CD14-positive monocyte (primary cell): ENCODE data around the gene SIK2. TPM values are rescaled to one million over a fixed set of nuclear protein-coding genes. Genes with fewer than 3 reads are reported as not detected.

Source experiments
- DNase-seq, 3 donors: peaks; one replicate each; pipeline ENCODE4 v3.0.0-alpha.2; 2011 to 2022
- H2AFZ ChIP-seq: 2 replicates; pipeline ENCODE4 v1.6.0; 2012; ENCODE audit warnings: mild to moderate bottlenecking, low read depth, low read length, inconsistent platforms; ENCODE audit not compliant: insufficient read depth, poor library complexity, severe bottlenecking
- H3K27ac ChIP-seq, 2 donors: 1 replicate in 1 of 2; 2 replicates in 1 of 2; pipeline ENCODE4 v1.5.1; 2012 to 2013; ENCODE audit warnings: low read length in 2 of 2, control low read depth in 1 of 2, inconsistent platforms in 1 of 2, low read depth in 1 of 2, mild to moderate bottlenecking in 1 of 2
- H3K27me3 ChIP-seq, 2 donors: one replicate each; pipeline versions ENCODE4 v1.6.0 to v1.6.1; 2011 to 2013; ENCODE audit warnings: low read length in 2 of 2; ENCODE audit not compliant: control insufficient read depth in 2 of 2, insufficient read depth in 2 of 2
- H3K36me3 ChIP-seq, 2 donors: replicated peaks in 1 of 2; 1 replicate in 1 of 2; 2 replicates in 1 of 2; pipeline versions ENCODE4 v1.5.1 to v1.6.1; 2012 to 2013; ENCODE audit warnings: low read length in 2 of 2, control low read depth in 1 of 2, inconsistent platforms in 1 of 2, mild to moderate bottlenecking in 1 of 2; ENCODE audit not compliant: insufficient read depth in 2 of 2, control insufficient read depth in 1 of 2
- H3K4me1 ChIP-seq, 2 donors: 1 replicate in 1 of 2; 2 replicates in 1 of 2; pipeline versions ENCODE4 v1.5.1 to v1.6.1; 2012 to 2013; ENCODE audit warnings: low read length in 2 of 2, control low read depth in 1 of 2, inconsistent platforms in 1 of 2, mild to moderate bottlenecking in 1 of 2, moderate library complexity in 1 of 2; ENCODE audit not compliant: insufficient read depth in 2 of 2, control insufficient read depth in 1 of 2
- H3K4me2 ChIP-seq: replicated peaks from 2 replicates; pipeline ENCODE3; 2012; ENCODE audit warnings: low read length, moderate library complexity, mild to moderate bottlenecking; ENCODE audit not compliant: poor library complexity, severe bottlenecking; ENCODE audit errors: extremely low read depth
- H3K4me3 ChIP-seq, 3 experiments: fragments of 200-600 bp in 1 of 3; sonication (generic) in 1 of 3; replicated peaks in 1 of 3; 1 replicate in 2 of 3; 2 replicates in 1 of 3; pipeline ENCODE4 v1.5.1; 2011 to 2013; ENCODE audit warnings: low read length in 3 of 3, mild to moderate bottlenecking in 3 of 3, control low read depth in 2 of 3, low read depth in 2 of 3, inconsistent platforms in 1 of 3, moderate library complexity in 1 of 3
- H3K79me2 ChIP-seq: 2 replicates; pipeline ENCODE4 v1.6.0; 2012; ENCODE audit warnings: mild to moderate bottlenecking, control low read depth, inconsistent platforms, low read length, moderate library complexity; ENCODE audit not compliant: insufficient read depth
- H3K9ac ChIP-seq: 2 replicates; pipeline ENCODE4 v1.6.0; 2017; ENCODE audit warnings: low read length, mild to moderate bottlenecking; ENCODE audit not compliant: insufficient read depth, poor library complexity, severe bottlenecking
- H3K9me3 ChIP-seq, 2 donors: replicated peaks in 1 of 2; 1 replicate in 1 of 2; 2 replicates in 1 of 2; pipeline versions ENCODE4 v1.5.1 to v1.6.1; 2012 to 2013; ENCODE audit warnings: low read length in 2 of 2, control low read depth in 1 of 2; ENCODE audit not compliant: control insufficient read depth in 1 of 2, insufficient read depth in 1 of 2
- H4K20me1 ChIP-seq: 2 replicates; pipeline ENCODE4 v1.6.0; 2012; ENCODE audit warnings: mild to moderate bottlenecking, low read length, control low read depth, moderate library complexity; ENCODE audit not compliant: insufficient read depth
- H3K27ac Mint-ChIP-seq, 7 donors: one replicate each; pipeline ENCODE4 v1.8.0; 2020; ENCODE audit warnings: mild to moderate bottlenecking in 7 of 7, mixed read lengths in 7 of 7, moderate library complexity in 6 of 7, inconsistent platforms in 2 of 7
- H3K27me3 Mint-ChIP-seq, 3 donors: one replicate each; pipeline ENCODE4 v1.8.0; 2021 to 2022; ENCODE audit warnings: low read depth in 3 of 3, mild to moderate bottlenecking in 3 of 3, mixed read lengths in 3 of 3, moderate library complexity in 3 of 3, inconsistent platforms in 1 of 3
- H3K36me3 Mint-ChIP-seq, 2 donors: one replicate each; pipeline ENCODE4 v1.8.0; 2020; ENCODE audit warnings: mixed read lengths in 2 of 2, inconsistent platforms in 1 of 2, mild to moderate bottlenecking in 1 of 2
- H3K4me1 Mint-ChIP-seq: one replicate; pipeline ENCODE4 v1.8.0; 2020; ENCODE audit warnings: mild to moderate bottlenecking, mixed read lengths
- H3K4me3 Mint-ChIP-seq, 2 donors: one replicate each; pipeline ENCODE4 v1.8.0; 2020; ENCODE audit warnings: mild to moderate bottlenecking in 2 of 2, mixed read lengths in 2 of 2, moderate library complexity in 1 of 2
- H3K9me3 Mint-ChIP-seq, 7 donors: one replicate each; pipeline ENCODE4 v1.8.0; 2020 to 2022; ENCODE audit warnings: mixed read lengths in 7 of 7, mild to moderate bottlenecking in 6 of 7, moderate library complexity in 6 of 7, inconsistent platforms in 2 of 7
- CTCF ChIP-seq: fragments of 200-600 bp; IDR thresholded peaks from one replicate; pipeline ENCODE4 v1.8.0; 2022; ENCODE audit warnings: antibody characterized with exemption, mild to moderate bottlenecking
- WGBS: methylation state at CpG from one replicate; pipeline ENCODE4 v1.1.5; 2013; ENCODE audit warnings: missing lambda C conversion rate; ENCODE audit not compliant: insufficient coverage; 5-methylcytosine and 5-hydroxymethylcytosine counted together
- intact Hi-C, 2 donors: fragments of 100-400 bp; cut with micrococcal nuclease; formaldehyde crosslinking; loops; one replicate each; pipeline versions ENCODE4 v1.15.0 to v1.15.1; 2023
- polyA plus RNA-seq, 3 donors: library from polyadenylated mRNA; depleted of rRNA in 1 of 3; unstranded in 2 of 3; stranded (reverse) in 1 of 3; fragments of 300-500 nt in 2 of 3; fragments of >200 nt in 1 of 3; fragmentation: Illumina TruSeq in 2 of 3; gene quantifications; 1 replicate in 2 of 3; 2 replicates in 1 of 3; pipeline ENCODE4 v1.2.3, GENCODE V29; 2012 to 2021

SIK2 gene
- polyA plus RNA-seq, 3 donors = 0.16 to 8.8 (median 0.23) TPM

GRCh38 chr11:111680486-111681175, 78.4 kb downstream of the SIK2 start:
- Histone ChIP-seq H3K36me3 (peaks cover 0 to 41% of the 10 kb centered on the region in 2 donors), H3K27ac (no peak overlapping the region), H3K4me1 (no peaks in the 10 kb centered on the region), H2AFZ (no peak overlapping the region), H3K79me2 (no peaks in the 10 kb centered on the region), H4K20me1 (peaks cover 3% of the 10 kb centered on the region), H3K9ac (no peak overlapping the region), H3K4me2 (no peak overlapping the region), H3K27me3 (no peaks in the 10 kb centered on the region), H3K4me3 (no peak overlapping the region), H3K9me3 (no peaks in the 10 kb centered on the region)
- TF ChIP-seq CTCF = no peak
- Mint-ChIP-seq H3K27me3 (peaks cover 0 to 3% (median 0%) of the 10 kb centered on the region in 3 donors), H3K4me3 (no peak overlapping the region), H3K4me1 (no peaks in the 10 kb centered on the region), H3K9me3 (peaks cover 0 to 1% (median 0%) of the 10 kb centered on the region in 7 donors), H3K36me3 (peaks cover 26 to 37% of the 10 kb centered on the region in 2 donors), H3K27ac (no peak overlapping the region)
- intact Hi-C loops = no loop called here
- WGBS = no CpG with 5 or more reads among the region's 3 CpGs
- DNase-seq = no peak

GRCh38 chr11:111683806-111684205, 81.6 kb downstream of the SIK2 start:
- Mint-ChIP-seq H3K9me3 (no peaks in the 10 kb centered on the region), H3K27me3 (peaks cover 0 to 3% (median 0%) of the 10 kb centered on the region in 3 donors), H3K4me3 (no peak overlapping the region), H3K27ac (no peak overlapping the region), H3K4me1 (no peaks in the 10 kb centered on the region), H3K36me3 (peaks cover 29 to 39% of the 10 kb centered on the region in 2 donors)
- Histone ChIP-seq H3K79me2 (no peaks in the 10 kb centered on the region), H3K4me2 (no peak overlapping the region), H3K27ac (no peak overlapping the region), H3K9me3 (no peaks in the 10 kb centered on the region), H3K9ac (no peak overlapping the region), H3K4me1 (no peaks in the 10 kb centered on the region), H4K20me1 (no peaks in the 10 kb centered on the region), H2AFZ (no peak overlapping the region), H3K4me3 (no peak overlapping the region), H3K36me3 (peaks cover 11 to 29% of the 10 kb centered on the region in 2 donors), H3K27me3 (no peaks in the 10 kb centered on the region)
- WGBS = no CpG with 5 or more reads among the region's 3 CpGs
- TF ChIP-seq CTCF = no peak
- intact Hi-C loops = no loop called here
- no peak for DNase-seq
